Body of pancreas (tissue), 4 donors: ENCODE data around the gene FAM107B. TPM values are rescaled to one million over a fixed set of nuclear protein-coding genes. Genes with fewer than 3 reads are reported as not detected.

Source experiments
- ATAC-seq: fragments of 150-250 bp; one replicate; pipeline ENCODE4 v1.9.1; 2016
- DNase-seq, 4 donors: peaks; one replicate each; pipeline ENCODE4 v3.0.0-alpha.2; 2019
- H3K27ac ChIP-seq, 4 donors: fragments of 200-600 bp; sonication (generic); 1 replicate in 3 of 4; 2 replicates in 1 of 4; pipeline versions ENCODE4 v1.5.1 to v1.6.1; 2016 to 2019; ENCODE audit warnings: mild to moderate bottlenecking in 1 of 4, mixed read lengths in 1 of 4, moderate library complexity in 1 of 4
- H3K27me3 ChIP-seq, 2 donors: fragments of 200-600 bp; sonication (generic); one replicate each; pipeline ENCODE4 v1.6.0; 2016; ENCODE audit warnings: mild to moderate bottlenecking in 1 of 2
- H3K36me3 ChIP-seq, 2 donors: fragments of 200-600 bp; sonication (generic); replicated peaks in 1 of 2; 2 replicates each; pipeline ENCODE4 v1.5.1; 2016; ENCODE audit warnings: low read depth in 2 of 2; ENCODE audit not compliant: insufficient read depth in 1 of 2
- H3K4me1 ChIP-seq: fragments of 200-600 bp; sonication (generic); one replicate; pipeline ENCODE4 v1.6.0; 2016
- H3K4me3 ChIP-seq, 2 donors: fragments of 200-600 bp; sonication (generic); 1 replicate in 1 of 2; 2 replicates in 1 of 2; pipeline ENCODE4 v1.5.1; 2016 to 2019
- H3K9me3 ChIP-seq, 3 donors: fragments of 200-600 bp; sonication (generic); 1 replicate in 2 of 3; 2 replicates in 1 of 3; pipeline ENCODE4 v1.5.1; 2016
- POLR2A ChIP-seq, 3 donors: fragments of 450-650 bp; IDR thresholded peaks; one replicate each; pipeline ENCODE4 v1.6.1; 2016; ENCODE audit warnings: antibody characterized with exemption in 3 of 3, mild to moderate bottlenecking in 2 of 3
- WGBS, 2 donors: methylation state at CpG; one replicate each; pipeline ENCODE4 v1.1.5; 2017; 5-methylcytosine and 5-hydroxymethylcytosine counted together
- intact Hi-C: fragments of 100-400 bp; cut with DNase I; formaldehyde crosslinking; loops from one replicate; pipeline ENCODE4 v1.15.1; 2023
- total RNA-seq, 2 donors: library from RNA; depleted of rRNA; stranded (reverse); fragments of >200 nt; gene quantifications; one replicate each; pipeline ENCODE4 v1.1.0, GENCODE V29; 2016
- TF ChIP-seq, protein P1 (sequence below), 7 experiments: fragments of 450-650 bp in 4 of 7; fragments of 200-600 bp in 3 of 7; sonication (generic) in 3 of 7; IDR thresholded peaks; one replicate each; pipeline ENCODE4 v1.5.1; 2016 to 2019; ENCODE audit warnings: antibody characterized with exemption in 7 of 7

The FAM107B gene
- total RNA-seq, 2 donors from 2014 or later = 19.4 to 45.9 TPM

DNA sequence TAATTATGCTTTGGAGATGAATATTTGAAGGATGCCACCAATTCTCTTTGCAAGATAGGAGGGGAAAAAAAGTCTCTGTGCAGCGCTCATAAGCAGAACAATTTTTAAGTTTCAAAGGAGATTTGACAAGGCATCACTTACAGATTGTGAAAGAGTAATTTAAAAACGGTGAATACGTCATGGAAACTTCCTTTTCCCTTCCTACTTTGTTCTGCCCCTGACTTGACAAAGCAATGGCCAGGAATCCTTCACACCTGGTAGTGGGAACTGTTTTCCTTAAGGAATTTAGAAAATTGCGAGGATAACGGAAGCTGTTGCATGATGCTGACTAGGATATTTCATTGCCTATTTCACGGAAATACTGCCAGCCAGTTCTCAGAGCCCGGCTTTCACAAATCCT is 16.7 kb downstream of the FAM107B start:
- DNase-seq = no peak
- TF ChIP-seq POLR2A (IDR thresholded peaks at IDR 0.05) = no peak
- TF ChIP-seq, protein P1, sequence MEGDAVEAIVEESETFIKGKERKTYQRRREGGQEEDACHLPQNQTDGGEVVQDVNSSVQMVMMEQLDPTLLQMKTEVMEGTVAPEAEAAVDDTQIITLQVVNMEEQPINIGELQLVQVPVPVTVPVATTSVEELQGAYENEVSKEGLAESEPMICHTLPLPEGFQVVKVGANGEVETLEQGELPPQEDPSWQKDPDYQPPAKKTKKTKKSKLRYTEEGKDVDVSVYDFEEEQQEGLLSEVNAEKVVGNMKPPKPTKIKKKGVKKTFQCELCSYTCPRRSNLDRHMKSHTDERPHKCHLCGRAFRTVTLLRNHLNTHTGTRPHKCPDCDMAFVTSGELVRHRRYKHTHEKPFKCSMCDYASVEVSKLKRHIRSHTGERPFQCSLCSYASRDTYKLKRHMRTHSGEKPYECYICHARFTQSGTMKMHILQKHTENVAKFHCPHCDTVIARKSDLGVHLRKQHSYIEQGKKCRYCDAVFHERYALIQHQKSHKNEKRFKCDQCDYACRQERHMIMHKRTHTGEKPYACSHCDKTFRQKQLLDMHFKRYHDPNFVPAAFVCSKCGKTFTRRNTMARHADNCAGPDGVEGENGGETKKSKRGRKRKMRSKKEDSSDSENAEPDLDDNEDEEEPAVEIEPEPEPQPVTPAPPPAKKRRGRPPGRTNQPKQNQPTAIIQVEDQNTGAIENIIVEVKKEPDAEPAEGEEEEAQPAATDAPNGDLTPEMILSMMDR (IDR thresholded peaks at IDR 0.05) = no peak
- H3K36me3 ChIP-seq = no peaks in the 10 kb centered on the region
- H3K4me1 ChIP-seq = peaks cover 3% of the 10 kb centered on the region
- ATAC-seq = no peak
- no peak overlapping the region for H3K4me3 ChIP-seq
- 87 to 88% methylated on average over 7 of the region's 7 CpGs for WGBS, 2 donors
- no peak overlapping the region for H3K27ac ChIP-seq
- no peaks in the 10 kb centered on the region for H3K27me3 ChIP-seq
- H3K9me3 ChIP-seq = no peaks in the 10 kb centered on the region
- intact Hi-C loops = no loop called here

DNA sequence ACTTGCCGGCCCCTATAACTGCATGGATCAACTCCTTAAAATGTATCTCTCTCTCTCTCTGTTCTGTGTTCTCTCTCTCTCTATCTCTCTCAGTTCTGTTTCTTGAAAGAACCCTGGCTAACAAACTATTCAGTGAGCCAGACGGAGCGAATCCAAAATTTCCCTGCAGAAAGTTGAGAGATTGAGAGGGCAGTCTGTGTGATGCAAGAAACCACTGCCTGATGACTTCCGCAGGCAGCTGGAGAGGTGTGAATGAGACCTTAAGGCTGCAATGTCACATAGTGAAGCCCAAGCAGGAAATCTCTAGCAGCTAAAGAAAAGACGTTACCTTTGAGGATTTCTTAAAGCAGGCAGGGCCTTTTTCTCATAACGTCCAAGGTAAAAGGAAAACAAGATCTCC is 17.3 kb downstream of the FAM107B start:
- Histone ChIP-seq H3K27me3 (no peaks in the 10 kb centered on the region), H3K9me3 (no peaks in the 10 kb centered on the region), H3K27ac (no peak overlapping the region), H3K4me1 (peaks cover 3% of the 10 kb centered on the region), H3K36me3 (no peaks in the 10 kb centered on the region), H3K4me3 (no peak overlapping the region)
- intact Hi-C loops = no loop called here
- WGBS, 2 donors = 82 to 95% methylated on average over 6 of the region's 6 CpGs
- ATAC-seq (no peak), DNase-seq (no peak)
- no peak for TF ChIP-seq POLR2A (IDR thresholded peaks at IDR 0.05)
- TF ChIP-seq, protein P1 (IDR thresholded peaks at IDR 0.05) = no peak

DNA sequence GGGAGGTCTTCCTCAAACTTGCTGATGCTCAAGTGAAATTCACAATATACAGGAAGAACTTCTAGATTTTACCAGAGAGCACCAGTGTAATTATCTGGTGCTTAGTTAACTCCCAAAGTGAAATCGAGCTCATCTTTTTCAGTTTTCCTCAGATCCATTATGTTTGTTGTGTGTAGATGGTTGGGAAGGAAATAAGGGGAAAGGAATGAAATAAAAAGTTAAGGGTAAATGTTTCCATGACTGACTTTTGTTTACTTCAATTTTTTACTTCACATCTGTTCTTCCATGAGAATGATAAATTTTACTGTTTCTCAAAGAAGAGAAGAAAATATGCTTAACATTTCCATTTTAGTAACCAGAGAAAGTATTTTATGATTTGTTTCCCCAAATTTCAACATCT is 21.3 kb downstream of the FAM107B start:
- no peak for DNase-seq
- intact Hi-C loops = no loop called here
- no peak overlapping the region for H3K27ac ChIP-seq
- H3K4me1 ChIP-seq = peaks cover 15% of the 10 kb centered on the region
- H3K36me3 ChIP-seq = no peaks in the 10 kb centered on the region
- H3K4me3 ChIP-seq = no peak overlapping the region
- no peaks in the 10 kb centered on the region for H3K27me3 ChIP-seq
- ATAC-seq = no peak
- WGBS, 2 donors = 68 to 97% methylated on average over 1 of the region's 1 CpG
- TF ChIP-seq, protein P1 (IDR thresholded peaks at IDR 0.05) = no peak
- TF ChIP-seq POLR2A (IDR thresholded peaks at IDR 0.05) = no peak
- H3K9me3 ChIP-seq = no peaks in the 10 kb centered on the region

DNA sequence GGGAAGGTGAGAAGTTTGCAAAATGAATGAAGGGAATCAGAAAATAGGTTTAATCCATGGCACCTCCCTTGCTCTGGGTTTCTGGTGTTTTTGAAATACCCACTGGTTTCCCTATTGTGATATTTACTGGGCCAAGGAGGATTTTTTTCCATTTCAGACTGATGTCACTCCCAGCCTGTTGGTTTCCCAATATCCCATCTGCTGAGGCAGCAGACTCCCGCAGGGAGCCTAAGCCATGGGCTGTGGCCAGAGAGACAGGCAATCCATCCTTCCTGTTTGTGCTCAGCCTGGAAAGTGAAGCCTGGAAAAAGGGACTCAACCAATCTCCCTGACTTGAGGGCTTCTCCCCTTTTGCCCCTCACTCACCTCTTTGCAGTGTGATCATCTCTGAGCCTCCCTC is 22.8 kb downstream of the FAM107B start:
- TF ChIP-seq, protein P1 (IDR thresholded peaks at IDR 0.05) = no peak
- TF ChIP-seq POLR2A (IDR thresholded peaks at IDR 0.05) = no peak
- H3K27me3 ChIP-seq = no peaks in the 10 kb centered on the region
- DNase-seq (peak in 3 of 4 donors; percentile 43 to 71 (median 48)), ATAC-seq (peak; percentile 55)
- peak overlapping the region in 3 of 4 donors; percentile 42 to 82 (median 44) for H3K27ac ChIP-seq
- no peak overlapping the region for H3K4me3 ChIP-seq
- intact Hi-C loops = no loop called here
- peaks cover 21% of the 10 kb centered on the region for H3K4me1 ChIP-seq
- H3K9me3 ChIP-seq = no peaks in the 10 kb centered on the region
- WGBS, 2 donors = 35 to 55% methylated on average over 1 of the region's 1 CpG
- no peaks in the 10 kb centered on the region for H3K36me3 ChIP-seq
